Stomach smooth muscle (tissue), 2 donors: ENCODE results near the gene PLCL1.

Experiments
- H3K27ac ChIP-seq: one replicate; pipeline ENCODE4 v1.7.0; 2013; ENCODE audit warnings: mild to moderate bottlenecking, low read length, inconsistent platforms
- H3K27me3 ChIP-seq, 2 donors: one replicate each; pipeline ENCODE4 v1.7.0; 2013; ENCODE audit warnings: low read length in 2 of 2; ENCODE audit not compliant: insufficient read depth in 2 of 2, control insufficient read depth in 1 of 2
- H3K36me3 ChIP-seq, 2 donors: one replicate each; pipeline ENCODE4 v1.7.0; 2013; ENCODE audit warnings: low read length in 2 of 2; ENCODE audit not compliant: control insufficient read depth in 2 of 2, insufficient read depth in 2 of 2
- H3K4me1 ChIP-seq: one replicate; pipeline ENCODE4 v1.7.0; 2013; ENCODE audit warnings: low read length; ENCODE audit not compliant: control insufficient read depth, insufficient read depth
- H3K4me3 ChIP-seq, 2 donors: one replicate each; pipeline ENCODE4 v1.7.0; 2013; ENCODE audit warnings: low read length in 2 of 2
- H3K9ac ChIP-seq, 2 donors: one replicate each; pipeline ENCODE4 v1.7.0; 2013; ENCODE audit warnings: low read length in 2 of 2, mild to moderate bottlenecking in 1 of 2
- H3K9me3 ChIP-seq, 2 donors: one replicate each; pipeline ENCODE4 v1.7.0; 2013; ENCODE audit warnings: low read length in 2 of 2; ENCODE audit not compliant: control insufficient read depth in 2 of 2
- donor health status: healthy.
- donor health status: Pancreatic carcinoma.

Gene PLCL1

DNA sequence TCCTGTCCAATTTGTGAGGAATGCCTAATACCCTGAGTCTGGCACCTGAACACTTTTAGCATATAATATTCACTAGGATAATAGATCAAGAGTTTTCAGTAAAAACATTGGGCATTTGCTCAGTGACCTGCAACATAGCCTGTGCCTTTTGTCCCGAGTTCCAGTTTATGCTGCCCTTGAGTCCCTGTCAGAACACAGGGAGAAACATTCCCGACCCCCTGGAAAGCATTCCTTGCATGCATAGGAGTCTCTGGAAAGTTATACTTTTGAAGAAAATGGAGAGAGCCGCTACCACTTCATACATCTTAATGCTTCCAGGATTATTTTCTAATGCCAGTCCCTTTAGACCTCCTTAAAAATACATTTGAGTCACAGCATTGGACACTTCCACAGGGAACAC is 107.3 kb downstream of the PLCL1 start:
- H3K27ac ChIP-seq: no peak overlapping the region
- H3K9me3 ChIP-seq: no peaks in the 10 kb centered on the region
- no peaks in the 10 kb centered on the region for H3K36me3 ChIP-seq
- H3K4me1 ChIP-seq: peaks cover 2% of the 10 kb centered on the region
- H3K27me3 ChIP-seq: no peaks in the 10 kb centered on the region
- no peak overlapping the region for H3K9ac ChIP-seq
- H3K4me3 ChIP-seq: no peak overlapping the region

GRCh38 chr2:197913084-197913483 is 108.7 kb downstream of the PLCL1 start:
- Histone ChIP-seq H3K9ac (no peak overlapping the region), H3K27me3 (no peaks in the 10 kb centered on the region), H3K27ac (no peak overlapping the region), H3K36me3 (no peaks in the 10 kb centered on the region), H3K9me3 (no peaks in the 10 kb centered on the region), H3K4me1 (peaks cover 2% of the 10 kb centered on the region), H3K4me3 (no peak overlapping the region)

DNA sequence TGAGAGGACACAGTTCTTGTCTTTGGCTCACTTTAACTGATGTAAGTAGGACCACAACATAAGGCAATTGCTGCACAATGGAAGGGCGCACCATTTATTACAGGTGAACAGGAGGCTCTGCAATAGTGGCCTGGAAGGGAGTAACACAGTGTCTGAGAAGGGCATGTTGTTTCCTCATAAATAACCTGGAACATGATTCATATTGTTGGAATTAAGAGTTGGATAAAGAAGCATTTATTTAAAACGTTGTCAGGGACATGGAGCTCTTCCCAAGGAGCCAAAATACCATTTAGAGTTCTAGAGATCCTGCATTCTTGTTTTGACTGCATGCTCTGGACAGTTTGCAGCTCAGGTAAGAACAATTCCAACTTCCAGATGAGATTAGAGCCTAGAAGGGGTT is 110.4 kb downstream of the PLCL1 start:
- no peaks in the 10 kb centered on the region for H3K4me1 ChIP-seq
- H3K36me3 ChIP-seq: no peaks in the 10 kb centered on the region
- no peak overlapping the region for H3K9ac ChIP-seq
- no peaks in the 10 kb centered on the region for H3K27me3 ChIP-seq
- H3K9me3 ChIP-seq: no peaks in the 10 kb centered on the region
- no peak overlapping the region for H3K4me3 ChIP-seq
- H3K27ac ChIP-seq: no peak overlapping the region

GRCh38 chr2:197915548-197916265 is 111.3 kb downstream of the PLCL1 start:
- no peak overlapping the region for H3K9ac ChIP-seq
- H3K36me3 ChIP-seq: no peaks in the 10 kb centered on the region
- H3K27me3 ChIP-seq: no peaks in the 10 kb centered on the region
- H3K4me1 ChIP-seq: no peaks in the 10 kb centered on the region
- no peak overlapping the region for H3K4me3 ChIP-seq
- H3K27ac ChIP-seq: no peak overlapping the region
- no peaks in the 10 kb centered on the region for H3K9me3 ChIP-seq

- Histone ChIP-seq H3K27me3 (no peaks in the 10 kb centered on the region), H3K9ac (no peak overlapping the region), H3K36me3 (no peaks in the 10 kb centered on the region), H3K27ac (no peak overlapping the region), H3K4me3 (no peak overlapping the region), H3K4me1 (no peaks in the 10 kb centered on the region), H3K9me3 (no peaks in the 10 kb centered on the region)
Observed at GRCh38 chr2:197919487-197919886, 115.1 kb downstream of the PLCL1 start.

DNA sequence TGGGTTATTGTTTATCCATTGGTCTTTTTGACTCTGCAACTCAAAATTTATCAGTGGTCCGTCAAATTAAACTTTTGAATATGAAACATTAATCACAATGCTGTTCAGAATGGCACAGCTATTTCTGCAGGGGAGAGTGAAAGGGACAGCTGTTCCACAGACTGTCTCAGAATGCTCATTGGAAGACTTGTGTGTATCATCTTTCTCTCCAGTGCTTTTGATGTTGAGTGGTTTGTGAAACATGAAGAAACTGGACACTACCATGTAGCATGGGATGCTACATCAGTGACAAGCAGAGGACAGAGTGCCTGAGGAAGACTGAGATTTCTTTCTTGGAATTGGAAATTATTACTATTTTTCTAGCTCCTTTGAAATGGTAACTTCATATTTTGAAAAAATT is 115.7 kb downstream of the PLCL1 start:
- Histone ChIP-seq H3K36me3 (no peaks in the 10 kb centered on the region), H3K4me1 (no peaks in the 10 kb centered on the region), H3K9ac (no peak overlapping the region), H3K4me3 (no peak overlapping the region), H3K27me3 (no peaks in the 10 kb centered on the region), H3K27ac (no peak overlapping the region), H3K9me3 (no peaks in the 10 kb centered on the region)

GRCh38 chr2:197920592-197921201 is 116.3 kb downstream of the PLCL1 start:
- Histone ChIP-seq H3K9ac (no peak overlapping the region), H3K36me3 (no peaks in the 10 kb centered on the region), H3K4me3 (no peak overlapping the region), H3K27me3 (no peaks in the 10 kb centered on the region), H3K4me1 (no peaks in the 10 kb centered on the region), H3K9me3 (no peaks in the 10 kb centered on the region), H3K27ac (no peak overlapping the region)

GRCh38 chr2:197924483-197924882 is 120.1 kb downstream of the PLCL1 start:
- no peak overlapping the region for H3K27ac ChIP-seq
- no peaks in the 10 kb centered on the region for H3K36me3 ChIP-seq
- no peaks in the 10 kb centered on the region for H3K9me3 ChIP-seq
- H3K27me3 ChIP-seq: no peaks in the 10 kb centered on the region
- H3K4me1 ChIP-seq: no peaks in the 10 kb centered on the region
- H3K4me3 ChIP-seq: no peak overlapping the region
- no peak overlapping the region for H3K9ac ChIP-seq

- Histone ChIP-seq H3K9me3 (no peaks in the 10 kb centered on the region), H3K27ac (no peak overlapping the region), H3K9ac (no peak overlapping the region), H3K27me3 (no peaks in the 10 kb centered on the region), H3K4me1 (no peaks in the 10 kb centered on the region), H3K4me3 (no peak overlapping the region), H3K36me3 (no peaks in the 10 kb centered on the region)
Observed at GRCh38 chr2:197925204-197925603, 120.8 kb downstream of the PLCL1 start.

- no peak overlapping the region for H3K9ac ChIP-seq
- no peak overlapping the region for H3K27ac ChIP-seq
- no peaks in the 10 kb centered on the region for H3K27me3 ChIP-seq
- H3K4me1 ChIP-seq: no peaks in the 10 kb centered on the region
- no peak overlapping the region for H3K4me3 ChIP-seq
- no peaks in the 10 kb centered on the region for H3K36me3 ChIP-seq
- H3K9me3 ChIP-seq: no peaks in the 10 kb centered on the region
Observed at GRCh38 chr2:197925976-197926375, 121.6 kb downstream of the PLCL1 start.

- Histone ChIP-seq H3K27me3 (no peaks in the 10 kb centered on the region), H3K4me1 (no peaks in the 10 kb centered on the region), H3K9ac (no peak overlapping the region), H3K9me3 (no peaks in the 10 kb centered on the region), H3K4me3 (no peak overlapping the region), H3K36me3 (no peaks in the 10 kb centered on the region), H3K27ac (no peak overlapping the region)
Observed at GRCh38 chr2:197926673-197927072, 122.3 kb downstream of the PLCL1 start.
